IMR-90 (cell line): ENCODE data around the gene MPP4.

Experiments
- BHLHE40 ChIP-seq: fragments of 150-350 bp; IDR thresholded peaks from 2 replicates; pipeline ENCODE4 v1.6.1; 2016; ENCODE audit warnings: mild to moderate bottlenecking, low read depth, low read length
- CEBPB ChIP-seq: IDR thresholded peaks from 2 replicates; pipeline ENCODE4 v1.6.1; 2012; ENCODE audit warnings: low read depth, low read length, improper control_type of control experiment
- ELK1 ChIP-seq: fragments of 150-350 bp; IDR thresholded peaks from 2 replicates; pipeline ENCODE4 v1.6.1; 2016; ENCODE audit warnings: low read depth, mild to moderate bottlenecking, low read length, moderate library complexity, borderline replicate concordance
- MAFK ChIP-seq: IDR thresholded peaks from 2 replicates; pipeline ENCODE4 v1.6.1; 2012; ENCODE audit warnings: low read depth, low read length, improper control_type of control experiment
- MAZ ChIP-seq: IDR thresholded peaks from 2 replicates; pipeline ENCODE4 v1.6.1; 2012; ENCODE audit warnings: low read depth, mild to moderate bottlenecking, low read length, improper control_type of control experiment, moderate library complexity, borderline replicate concordance
- MXI1 ChIP-seq: IDR thresholded peaks from 2 replicates; pipeline ENCODE4 v1.6.1; 2012; ENCODE audit warnings: low read depth, mild to moderate bottlenecking, low read length, moderate library complexity, borderline replicate concordance
- NFE2L2 ChIP-seq: fragments of 150-350 bp; IDR thresholded peaks from 2 replicates; pipeline ENCODE4 v1.6.1; 2016; ENCODE audit warnings: low read depth, mild to moderate bottlenecking, low read length
- POLR2A ChIP-seq: IDR thresholded peaks from 2 replicates; pipeline ENCODE4 v1.6.1; 2012; ENCODE audit warnings: mild to moderate bottlenecking, low read depth, low read length
- RAD21 ChIP-seq: IDR thresholded peaks from 2 replicates; pipeline ENCODE4 v1.6.1; 2012; ENCODE audit warnings: low read length, improper control_type of control experiment
- RFX5 ChIP-seq: IDR thresholded peaks from 2 replicates; pipeline ENCODE4 v1.8.0; 2012; ENCODE audit warnings: low read depth, mild to moderate bottlenecking, low read length, moderate library complexity
- SMC3 ChIP-seq: fragments of 150-350 bp; IDR thresholded peaks from 2 replicates; pipeline ENCODE4 v1.6.1; 2016; ENCODE audit warnings: low read depth, mild to moderate bottlenecking, antibody characterized with exemption, low read length, moderate library complexity
- TF ChIP-seq, protein P1 (sequence below): conservative IDR thresholded peaks from 2 replicates; pipeline ENCODE4 v1.5.1; 2012; ENCODE audit warnings: mild to moderate bottlenecking, low read depth, low read length, improper control_type of control experiment
- TF ChIP-seq, protein P2 (sequence below): fragments of 150-350 bp; IDR thresholded peaks from 2 replicates; pipeline ENCODE4 v1.6.1; 2017; ENCODE audit warnings: mild to moderate bottlenecking, antibody characterized with exemption, low read length, low read depth

DNA sequence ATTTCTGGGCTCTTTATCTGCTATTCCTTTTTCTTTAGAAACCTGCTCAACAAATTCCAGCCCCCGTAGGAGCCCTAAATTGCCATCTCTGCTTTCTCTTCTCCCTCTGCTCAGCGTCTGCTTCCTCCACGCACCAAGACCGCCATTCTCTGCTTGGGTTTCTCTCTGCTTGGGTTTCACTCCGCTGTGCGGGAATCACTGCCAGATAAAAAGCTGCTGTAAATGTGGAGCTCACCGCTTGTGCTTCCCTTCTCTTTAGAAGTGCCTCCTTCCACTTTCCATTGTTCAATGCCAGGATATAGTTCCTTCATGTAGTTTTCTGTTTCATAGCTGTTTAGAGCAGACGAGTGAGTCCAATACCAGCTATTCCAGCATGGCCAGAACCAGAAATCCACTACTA, 101.0 kb downstream of the MPP4 start:
- TF ChIP-seq, protein P1, sequence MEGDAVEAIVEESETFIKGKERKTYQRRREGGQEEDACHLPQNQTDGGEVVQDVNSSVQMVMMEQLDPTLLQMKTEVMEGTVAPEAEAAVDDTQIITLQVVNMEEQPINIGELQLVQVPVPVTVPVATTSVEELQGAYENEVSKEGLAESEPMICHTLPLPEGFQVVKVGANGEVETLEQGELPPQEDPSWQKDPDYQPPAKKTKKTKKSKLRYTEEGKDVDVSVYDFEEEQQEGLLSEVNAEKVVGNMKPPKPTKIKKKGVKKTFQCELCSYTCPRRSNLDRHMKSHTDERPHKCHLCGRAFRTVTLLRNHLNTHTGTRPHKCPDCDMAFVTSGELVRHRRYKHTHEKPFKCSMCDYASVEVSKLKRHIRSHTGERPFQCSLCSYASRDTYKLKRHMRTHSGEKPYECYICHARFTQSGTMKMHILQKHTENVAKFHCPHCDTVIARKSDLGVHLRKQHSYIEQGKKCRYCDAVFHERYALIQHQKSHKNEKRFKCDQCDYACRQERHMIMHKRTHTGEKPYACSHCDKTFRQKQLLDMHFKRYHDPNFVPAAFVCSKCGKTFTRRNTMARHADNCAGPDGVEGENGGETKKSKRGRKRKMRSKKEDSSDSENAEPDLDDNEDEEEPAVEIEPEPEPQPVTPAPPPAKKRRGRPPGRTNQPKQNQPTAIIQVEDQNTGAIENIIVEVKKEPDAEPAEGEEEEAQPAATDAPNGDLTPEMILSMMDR = no peak
- no peak for TF ChIP-seq BHLHE40
- no peak for TF ChIP-seq NFE2L2
- TF ChIP-seq POLR2A = no peak
- TF ChIP-seq CEBPB = no peak
- no peak for TF ChIP-seq MXI1
- TF ChIP-seq ELK1 = no peak
- TF ChIP-seq RFX5 = no peak
- TF ChIP-seq SMC3 = no peak
- TF ChIP-seq MAZ = no peak
- TF ChIP-seq RAD21 = no peak
- TF ChIP-seq, protein P2, sequence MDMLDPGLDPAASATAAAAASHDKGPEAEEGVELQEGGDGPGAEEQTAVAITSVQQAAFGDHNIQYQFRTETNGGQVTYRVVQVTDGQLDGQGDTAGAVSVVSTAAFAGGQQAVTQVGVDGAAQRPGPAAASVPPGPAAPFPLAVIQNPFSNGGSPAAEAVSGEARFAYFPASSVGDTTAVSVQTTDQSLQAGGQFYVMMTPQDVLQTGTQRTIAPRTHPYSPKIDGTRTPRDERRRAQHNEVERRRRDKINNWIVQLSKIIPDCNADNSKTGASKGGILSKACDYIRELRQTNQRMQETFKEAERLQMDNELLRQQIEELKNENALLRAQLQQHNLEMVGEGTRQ = no peak
- TF ChIP-seq MAFK = no peak
